ENCODE measurements around the gene GSDMA. TPM values are rescaled to one million over a fixed set of nuclear protein-coding genes. Genes with fewer than 3 reads are reported as not detected.
"Not testable (repeated sequence)": the region's sequence is repeated elsewhere in the genome, so short reads cannot be mapped to it uniquely, and the experiment has no call there.

The GSDMA gene
- total and polyA plus RNA-seq, 4 donors = 0.06 to 0.23 (median 0.13) TPM

DNA sequence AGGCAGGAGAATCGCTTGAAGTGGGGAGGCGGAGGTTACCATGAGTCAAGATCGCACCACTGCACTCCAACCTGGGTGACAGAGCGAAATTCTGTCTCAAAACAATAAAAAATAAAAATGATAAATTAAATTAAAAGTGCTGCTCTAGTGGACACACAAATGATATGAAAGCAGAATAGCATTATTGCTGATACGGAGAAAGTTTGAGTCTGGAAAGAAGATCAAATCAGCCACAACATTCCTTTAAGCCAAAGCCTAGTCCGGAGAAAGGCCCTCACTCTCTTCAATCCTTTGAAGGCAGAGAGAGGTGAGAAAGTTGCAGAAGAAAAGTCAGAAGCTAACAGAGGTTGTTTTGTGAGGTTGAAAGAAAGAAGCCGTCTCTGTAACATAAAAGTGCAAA, 37.4 kb downstream of the GSDMA start:
- no peak for DNase-seq (ENCODE audit: low spot score)
- Histone ChIP-seq H3K4me1 (ENCODE audit: control insufficient read depth in 4 of 4, insufficient read depth in 4 of 4, low read length in 3 of 4) (peaks cover 0 to 18% (median 13%) of the 10 kb centered on the region in 4 donors), H3K36me3 (ENCODE audit: control insufficient read depth in 4 of 4, insufficient read depth in 3 of 4, low read depth in 1 of 4, low read length in 3 of 4) (peaks cover under 1 to 15% (median 8%) of the 10 kb centered on the region in 4 donors), H3K27ac (ENCODE audit: low read depth in 1 of 2, low read length in 2 of 2) (no peak overlapping the region), H3K9me3 (ENCODE audit: control insufficient read depth in 4 of 4, low read length in 3 of 4) (no peaks in the 10 kb centered on the region), H3K27me3 (ENCODE audit: control insufficient read depth in 4 of 4, insufficient read depth in 4 of 4, low read length in 3 of 4) (no peaks in the 10 kb centered on the region), H3K9ac (ENCODE audit: low read depth in 1 of 2, low read length in 2 of 2) (no peak overlapping the region), H3K4me3 (ENCODE audit: low read depth in 1 of 3, low read length in 3 of 3) (no peak overlapping the region)
- WGBS = 94% methylated on average over 7 of the region's 7 CpGs
- TF ChIP-seq FOXA1 (IDR thresholded peaks at IDR 0.05) (no peak), RAD21 (IDR thresholded peaks at IDR 0.05) (no peak), HNF4A (conservative IDR thresholded peaks at IDR 0.05) (no peak), CTCF (IDR thresholded peaks at IDR 0.05; ENCODE audit: low read depth, low read length, missing input control) (no peak)

DNA sequence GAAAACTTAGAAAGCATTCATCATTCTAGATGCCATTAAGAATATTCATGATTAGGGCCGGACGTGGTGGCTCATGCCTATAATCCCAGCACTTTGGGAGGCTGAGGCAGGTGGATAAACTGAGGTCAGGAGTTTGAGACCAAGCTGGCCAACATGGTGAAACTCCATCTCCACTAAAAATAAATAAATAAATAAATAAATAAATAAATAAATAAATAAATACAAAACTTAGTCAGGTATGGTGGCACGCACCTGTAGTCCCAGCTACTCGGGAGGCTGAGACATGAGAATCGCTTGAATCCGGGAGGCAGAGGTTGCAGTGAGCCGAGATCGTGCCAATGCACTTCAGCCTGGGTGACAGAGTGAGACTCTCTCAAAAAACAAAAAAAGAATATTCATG, 38.5 kb downstream of the GSDMA start:
- DNase-seq (ENCODE audit: low spot score); H3K9me3 ChIP-seq (ENCODE audit: control insufficient read depth in 4 of 4, low read length in 3 of 4); H3K27ac ChIP-seq (ENCODE audit: low read depth in 1 of 2, low read length in 2 of 2); H3K27me3 ChIP-seq (ENCODE audit: control insufficient read depth in 4 of 4, insufficient read depth in 4 of 4, low read length in 3 of 4); H3K9ac ChIP-seq (ENCODE audit: low read depth in 1 of 2, low read length in 2 of 2); H3K36me3 ChIP-seq (ENCODE audit: control insufficient read depth in 4 of 4, insufficient read depth in 3 of 4, low read depth in 1 of 4, low read length in 3 of 4); H3K4me3 ChIP-seq (ENCODE audit: low read depth in 1 of 3, low read length in 3 of 3): not testable (repeated sequence)
- 92% methylated on average over 8 of the region's 8 CpGs for WGBS
- peaks cover 0 to 10% (median 6%) of the 10 kb centered on the region in 4 donors for H3K4me1 ChIP-seq (ENCODE audit: control insufficient read depth in 4 of 4, insufficient read depth in 4 of 4, low read length in 3 of 4)

DNA sequence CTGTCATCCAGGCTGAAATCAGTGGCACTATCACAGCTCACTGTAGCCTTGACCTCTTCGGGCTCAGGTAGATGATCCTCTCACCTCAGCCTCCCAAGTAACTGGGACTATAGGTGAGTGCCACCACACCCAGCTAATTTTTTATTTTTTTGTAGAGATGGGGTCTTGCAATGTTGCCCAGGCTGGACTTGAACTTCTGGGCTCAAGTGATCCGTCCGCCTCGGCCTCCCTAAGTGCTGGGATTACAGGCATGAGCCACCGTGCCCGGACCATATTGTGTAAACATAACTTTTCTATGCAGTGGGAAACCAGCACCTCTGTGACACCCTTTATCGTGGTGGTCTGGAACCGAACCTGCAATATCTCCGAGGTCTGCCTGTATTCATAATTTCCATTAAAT, 41.3 kb downstream of the GSDMA start:
- H3K27ac ChIP-seq (ENCODE audit: low read depth in 1 of 2, low read length in 2 of 2) = no peak overlapping the region
- no peaks in the 10 kb centered on the region for H3K4me1 ChIP-seq (ENCODE audit: control insufficient read depth in 4 of 4, insufficient read depth in 4 of 4, low read length in 3 of 4)
- H3K4me3 ChIP-seq (ENCODE audit: low read depth in 1 of 3, low read length in 3 of 3) = no peak overlapping the region
- H3K27me3 ChIP-seq (ENCODE audit: control insufficient read depth in 4 of 4, insufficient read depth in 4 of 4, low read length in 3 of 4) = no peaks in the 10 kb centered on the region
- TF ChIP-seq RAD21 (IDR thresholded peaks at IDR 0.05) (no peak), SP1 (IDR thresholded peaks at IDR 0.05) (no peak), REST (IDR thresholded peaks at IDR 0.05) (no peak), JUND (IDR thresholded peaks at IDR 0.05) (no peak), ZBTB33 (IDR thresholded peaks at IDR 0.05) (no peak), GABPA (IDR thresholded peaks at IDR 0.05 in 1 of 2, conservative IDR thresholded peaks at IDR 0.05 in 1 of 2) (no peak), RXRA (IDR thresholded peaks at IDR 0.05) (no peak)
- TF ChIP-seq, protein P1, sequence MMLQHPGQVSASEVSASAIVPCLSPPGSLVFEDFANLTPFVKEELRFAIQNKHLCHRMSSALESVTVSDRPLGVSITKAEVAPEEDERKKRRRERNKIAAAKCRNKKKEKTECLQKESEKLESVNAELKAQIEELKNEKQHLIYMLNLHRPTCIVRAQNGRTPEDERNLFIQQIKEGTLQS (IDR thresholded peaks at IDR 0.05) = no peak
- H3K9ac ChIP-seq (ENCODE audit: low read depth in 1 of 2, low read length in 2 of 2) = no peak overlapping the region
- no peaks in the 10 kb centered on the region for H3K36me3 ChIP-seq (ENCODE audit: control insufficient read depth in 4 of 4, insufficient read depth in 3 of 4, low read depth in 1 of 4, low read length in 3 of 4)
- DNase-seq (ENCODE audit: low spot score) = no peak
- 94% methylated on average over 9 of the region's 9 CpGs for WGBS
- H3K9me3 ChIP-seq (ENCODE audit: control insufficient read depth in 4 of 4, low read length in 3 of 4) = no peaks in the 10 kb centered on the region
